GM18498 (cell line): ENCODE results near the gene MANBA.
A peak's percentile ranks its signal among the peaks of the same experiment; 100 is the strongest.

Experiments
- ATAC-seq: cut with Tn5 transposase; IDR thresholded peaks from one replicate; pipeline ENCODE4 v1.9.1; 2021; ENCODE audit warnings: mild to moderate bottlenecking, moderate library complexity; ENCODE audit not compliant: unreplicated experiment

Gene MANBA

GRCh38 chr4:102760645-102761295 is at the start of gene MANBA:
TSS of gene MANBA (minus strand) at chr4:102760968. CDS start at chr4:102760894, 74 bp downstream.
- ATAC-seq: peak; percentile 92

GRCh38 chr4:102809691-102810090 is 48.9 kb upstream of the MANBA start:
- ATAC-seq: no peak

GRCh38 chr4:102809190-102809589 is 48.4 kb upstream of the MANBA start:
- peak; percentile 76 for ATAC-seq

- ATAC-seq: no peak
Measured at GRCh38 chr4:102808009-102808408, 47.2 kb upstream of the MANBA start.

GRCh38 chr4:102807345-102807744 is 46.6 kb upstream of the MANBA start:
- peak; percentile 51 for ATAC-seq

GRCh38 chr4:102799816-102800215 is 39.0 kb upstream of the MANBA start:
- no peak for ATAC-seq

GRCh38 chr4:102794999-102795398 is 34.2 kb upstream of the MANBA start:
- ATAC-seq: no peak

- ATAC-seq: no peak
Measured at GRCh38 chr4:102792361-102792936, 31.7 kb upstream of the MANBA start.

- ATAC-seq: no peak
Measured at GRCh38 chr4:102791318-102791835, 30.6 kb upstream of the MANBA start.

- ATAC-seq: no peak
Measured at GRCh38 chr4:102789317-102789717, 28.5 kb upstream of the MANBA start.

GRCh38 chr4:102787944-102788343 is 27.2 kb upstream of the MANBA start:
- no peak for ATAC-seq

- ATAC-seq: no peak
Measured at GRCh38 chr4:102787096-102787881, 26.5 kb upstream of the MANBA start.

- ATAC-seq: no peak
Measured at GRCh38 chr4:102786279-102786678, 25.5 kb upstream of the MANBA start.

- no peak for ATAC-seq
Measured at GRCh38 chr4:102783006-102783405, 22.2 kb upstream of the MANBA start.

GRCh38 chr4:102781570-102781969 is 20.8 kb upstream of the MANBA start:
- no peak for ATAC-seq

- ATAC-seq: no peak
Measured at GRCh38 chr4:102780476-102781144, 19.8 kb upstream of the MANBA start.

- ATAC-seq: no peak
Measured at GRCh38 chr4:102779204-102779603, 18.4 kb upstream of the MANBA start.

GRCh38 chr4:102778720-102779119 is 18.0 kb upstream of the MANBA start:
- ATAC-seq: no peak

GRCh38 chr4:102775805-102776204 is 15.0 kb upstream of the MANBA start:
- ATAC-seq: no peak

- no peak for ATAC-seq
Measured at GRCh38 chr4:102774254-102774653, 13.5 kb upstream of the MANBA start.

- ATAC-seq: no peak
Measured at GRCh38 chr4:102772738-102773340, 12.1 kb upstream of the MANBA start.
